ENCODE measurements around the gene CDH4.

- TF ChIP-seq ZNF558 (tag by site-specific recombination; IDR thresholded peaks at IDR 0.05), result no peak
- TF ChIP-seq BCL11A (tag by site-specific recombination; IDR thresholded peaks at IDR 0.05; ENCODE audit: low read depth), result no peak
- no peak for TF ChIP-seq PRDM1 (tag by site-specific recombination; IDR thresholded peaks at IDR 0.05)
- no peak for TF ChIP-seq REST (tag by site-specific recombination; IDR thresholded peaks at IDR 0.05)
- no peak for TF ChIP-seq ZBTB1 (tag by site-specific recombination; IDR thresholded peaks at IDR 0.05)
- TF ChIP-seq, protein P1, sequence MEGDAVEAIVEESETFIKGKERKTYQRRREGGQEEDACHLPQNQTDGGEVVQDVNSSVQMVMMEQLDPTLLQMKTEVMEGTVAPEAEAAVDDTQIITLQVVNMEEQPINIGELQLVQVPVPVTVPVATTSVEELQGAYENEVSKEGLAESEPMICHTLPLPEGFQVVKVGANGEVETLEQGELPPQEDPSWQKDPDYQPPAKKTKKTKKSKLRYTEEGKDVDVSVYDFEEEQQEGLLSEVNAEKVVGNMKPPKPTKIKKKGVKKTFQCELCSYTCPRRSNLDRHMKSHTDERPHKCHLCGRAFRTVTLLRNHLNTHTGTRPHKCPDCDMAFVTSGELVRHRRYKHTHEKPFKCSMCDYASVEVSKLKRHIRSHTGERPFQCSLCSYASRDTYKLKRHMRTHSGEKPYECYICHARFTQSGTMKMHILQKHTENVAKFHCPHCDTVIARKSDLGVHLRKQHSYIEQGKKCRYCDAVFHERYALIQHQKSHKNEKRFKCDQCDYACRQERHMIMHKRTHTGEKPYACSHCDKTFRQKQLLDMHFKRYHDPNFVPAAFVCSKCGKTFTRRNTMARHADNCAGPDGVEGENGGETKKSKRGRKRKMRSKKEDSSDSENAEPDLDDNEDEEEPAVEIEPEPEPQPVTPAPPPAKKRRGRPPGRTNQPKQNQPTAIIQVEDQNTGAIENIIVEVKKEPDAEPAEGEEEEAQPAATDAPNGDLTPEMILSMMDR (tag by site-specific recombination; IDR thresholded peaks at IDR 0.05), result no peak
- TF ChIP-seq ZNF146 (tag by site-specific recombination; IDR thresholded peaks at IDR 0.05), result no peak
- no peak for TF ChIP-seq TCF7L2 (IDR thresholded peaks at IDR 0.05; ENCODE audit: borderline replicate concordance, low read depth, low read length)
- TF ChIP-seq ZNF785 (tag by site-specific recombination; IDR thresholded peaks at IDR 0.05), result no peak
- TF ChIP-seq SETDB1 (IDR thresholded peaks at IDR 0.05; ENCODE audit: insufficient read length, low read length), result no peak
- TF ChIP-seq ZNF23 (tag by site-specific recombination; IDR thresholded peaks at IDR 0.05; ENCODE audit: borderline replicate concordance), result no peak
- TF ChIP-seq, protein P2, sequence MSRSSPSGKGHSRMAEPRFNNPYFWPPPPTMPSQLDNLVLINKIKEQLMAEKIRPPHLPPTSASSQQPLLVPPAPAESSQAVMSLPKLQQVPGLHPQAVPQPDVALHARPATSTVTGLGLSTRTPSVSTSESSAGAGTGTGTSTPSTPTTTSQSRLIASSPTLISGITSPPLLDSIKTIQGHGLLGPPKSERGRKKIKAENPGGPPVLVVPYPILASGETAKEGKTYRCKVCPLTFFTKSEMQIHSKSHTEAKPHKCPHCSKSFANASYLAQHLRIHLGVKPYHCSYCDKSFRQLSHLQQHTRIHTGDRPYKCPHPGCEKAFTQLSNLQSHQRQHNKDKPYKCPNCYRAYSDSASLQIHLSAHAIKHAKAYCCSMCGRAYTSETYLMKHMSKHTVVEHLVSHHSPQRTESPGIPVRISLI (tag by site-specific recombination; IDR thresholded peaks at IDR 0.05), result no peak
Measured at GRCh38 chr20:61674688-61675087, 422.6 kb downstream of the CDH4 start.
